Measurements from ENCODE around the gene XKRX.

The XKRX gene

GRCh38 chrX:100870527-100870926 is 58.2 kb downstream of the XKRX start:
- Histone ChIP-seq H3K27ac (replicated peaks) (no peak overlapping the region), H3K4me3 (replicated peaks; ENCODE audit: insufficient read depth, low read length) (no peak overlapping the region), H3K27me3 (ENCODE audit: insufficient read depth, poor library complexity, severe bottlenecking) (no peaks in the 10 kb centered on the region)
- TF ChIP-seq POLR2AphosphoS5 (IDR thresholded peaks at IDR 0.05; ENCODE audit: low read depth) (no peak), REST (IDR thresholded peaks at IDR 0.05; ENCODE audit: insufficient replicate concordance, low read depth) (no peak), CTCF (IDR thresholded peaks at IDR 0.05; ENCODE audit: insufficient read depth, low read length) (no peak), GABPA (IDR thresholded peaks at IDR 0.05; ENCODE audit: low read depth) (no peak), SPI1 (IDR thresholded peaks at IDR 0.05; ENCODE audit: borderline replicate concordance, low read depth) (no peak)
- DNase-seq (ENCODE audit: low read depth in 1 of 2, low spot score in 1 of 2) = no peak

- no peak for TF ChIP-seq GABPA (IDR thresholded peaks at IDR 0.05; ENCODE audit: low read depth)
- TF ChIP-seq POLR2AphosphoS5 (IDR thresholded peaks at IDR 0.05; ENCODE audit: low read depth) = no peak
- TF ChIP-seq REST (IDR thresholded peaks at IDR 0.05; ENCODE audit: insufficient replicate concordance, low read depth) = no peak
- no peak for TF ChIP-seq SPI1 (IDR thresholded peaks at IDR 0.05; ENCODE audit: borderline replicate concordance, low read depth)
- TF ChIP-seq CTCF (IDR thresholded peaks at IDR 0.05; ENCODE audit: insufficient read depth, low read length) = no peak
- DNase-seq (ENCODE audit: low read depth in 1 of 2, low spot score in 1 of 2) = no peak
- no peak overlapping the region for H3K27ac ChIP-seq (replicated peaks)
- no peak overlapping the region for H3K4me3 ChIP-seq (replicated peaks; ENCODE audit: insufficient read depth, low read length)
- H3K27me3 ChIP-seq (ENCODE audit: insufficient read depth, poor library complexity, severe bottlenecking) = no peaks in the 10 kb centered on the region
Measured at GRCh38 chrX:100868273-100868672, 60.4 kb downstream of the XKRX start.

GRCh38 chrX:100864657-100865391 is 63.9 kb downstream of the XKRX start:
- DNase-seq (ENCODE audit: low read depth in 1 of 2, low spot score in 1 of 2) = no peak
- no peak overlapping the region for H3K4me3 ChIP-seq (replicated peaks; ENCODE audit: insufficient read depth, low read length)
- H3K27me3 ChIP-seq (ENCODE audit: insufficient read depth, poor library complexity, severe bottlenecking) = no peaks in the 10 kb centered on the region
- TF ChIP-seq POLR2AphosphoS5 (IDR thresholded peaks at IDR 0.05; ENCODE audit: low read depth) (no peak), SPI1 (IDR thresholded peaks at IDR 0.05; ENCODE audit: borderline replicate concordance, low read depth) (no peak), REST (IDR thresholded peaks at IDR 0.05; ENCODE audit: insufficient replicate concordance, low read depth) (no peak), CTCF (IDR thresholded peaks at IDR 0.05; ENCODE audit: insufficient read depth, low read length) (no peak), GABPA (IDR thresholded peaks at IDR 0.05; ENCODE audit: low read depth) (no peak)
- no peak overlapping the region for H3K27ac ChIP-seq (replicated peaks)
